ENCODE data around the gene MAPRE2.

The MAPRE2 gene

DNA sequence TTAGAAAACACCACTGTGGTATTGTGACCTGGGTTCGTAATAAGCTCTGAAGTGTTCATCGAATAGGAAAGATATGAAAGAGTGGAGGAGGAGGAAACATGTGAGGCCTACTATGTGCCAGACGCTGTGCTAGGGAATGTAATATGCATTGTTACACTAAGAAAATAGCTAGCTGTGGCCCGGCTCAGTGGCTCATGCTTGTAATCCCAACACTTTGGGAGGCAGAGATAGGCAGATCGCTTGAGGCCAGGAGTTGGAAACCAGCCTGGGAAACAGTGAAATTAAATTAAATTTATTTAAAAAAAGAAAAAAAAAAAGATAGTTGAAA, 150.4 kb downstream of the MAPRE2 start:
- TF ChIP-seq, protein P1, sequence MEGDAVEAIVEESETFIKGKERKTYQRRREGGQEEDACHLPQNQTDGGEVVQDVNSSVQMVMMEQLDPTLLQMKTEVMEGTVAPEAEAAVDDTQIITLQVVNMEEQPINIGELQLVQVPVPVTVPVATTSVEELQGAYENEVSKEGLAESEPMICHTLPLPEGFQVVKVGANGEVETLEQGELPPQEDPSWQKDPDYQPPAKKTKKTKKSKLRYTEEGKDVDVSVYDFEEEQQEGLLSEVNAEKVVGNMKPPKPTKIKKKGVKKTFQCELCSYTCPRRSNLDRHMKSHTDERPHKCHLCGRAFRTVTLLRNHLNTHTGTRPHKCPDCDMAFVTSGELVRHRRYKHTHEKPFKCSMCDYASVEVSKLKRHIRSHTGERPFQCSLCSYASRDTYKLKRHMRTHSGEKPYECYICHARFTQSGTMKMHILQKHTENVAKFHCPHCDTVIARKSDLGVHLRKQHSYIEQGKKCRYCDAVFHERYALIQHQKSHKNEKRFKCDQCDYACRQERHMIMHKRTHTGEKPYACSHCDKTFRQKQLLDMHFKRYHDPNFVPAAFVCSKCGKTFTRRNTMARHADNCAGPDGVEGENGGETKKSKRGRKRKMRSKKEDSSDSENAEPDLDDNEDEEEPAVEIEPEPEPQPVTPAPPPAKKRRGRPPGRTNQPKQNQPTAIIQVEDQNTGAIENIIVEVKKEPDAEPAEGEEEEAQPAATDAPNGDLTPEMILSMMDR (IDR thresholded peaks at IDR 0.05), result no peak
- no peaks in the 10 kb centered on the region for H3K36me3 ChIP-seq
- H3K4me3 ChIP-seq (ENCODE audit: low read depth in 1 of 2, low read length in 1 of 2), result no peak overlapping the region
- no peaks in the 10 kb centered on the region for H3K27me3 ChIP-seq
- no peaks in the 10 kb centered on the region for H3K4me1 ChIP-seq (ENCODE audit: control insufficient read depth in 1 of 2, insufficient read depth in 1 of 2, low read depth in 1 of 2, low read length in 1 of 2)
- no peak overlapping the region for H3K27ac ChIP-seq
- H3K9me3 ChIP-seq, result no peaks in the 10 kb centered on the region

DNA sequence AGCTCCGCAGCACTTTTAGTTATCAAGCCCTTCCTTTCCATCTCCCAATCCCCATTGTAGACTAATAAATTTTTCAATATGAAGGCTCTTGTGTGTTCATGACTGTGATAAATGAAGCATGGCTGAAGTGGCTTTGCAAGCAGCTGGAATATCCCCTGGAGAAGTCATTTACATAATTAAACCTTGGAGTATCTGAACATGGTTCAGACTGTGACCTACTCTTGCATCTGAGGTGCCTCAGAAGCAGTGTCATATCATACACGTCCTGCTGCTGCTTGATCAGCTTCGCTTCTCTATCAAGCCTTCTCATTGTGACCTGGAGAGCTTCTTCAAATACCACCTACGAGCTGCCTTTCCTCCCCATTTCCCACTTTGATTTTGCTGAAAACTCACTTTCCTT, 151.2 kb downstream of the MAPRE2 start:
- H3K4me1 ChIP-seq (ENCODE audit: control insufficient read depth in 1 of 2, insufficient read depth in 1 of 2, low read depth in 1 of 2, low read length in 1 of 2), result no peaks in the 10 kb centered on the region
- H3K4me3 ChIP-seq (ENCODE audit: low read depth in 1 of 2, low read length in 1 of 2), result no peak overlapping the region
- no peaks in the 10 kb centered on the region for H3K36me3 ChIP-seq
- H3K27ac ChIP-seq, result no peak overlapping the region
- H3K9me3 ChIP-seq, result no peaks in the 10 kb centered on the region
- TF ChIP-seq, protein P1 (IDR thresholded peaks at IDR 0.05), result no peak
- no peaks in the 10 kb centered on the region for H3K27me3 ChIP-seq
